Measurements from ENCODE around the gene CLDN19.
"Not testable (repeated sequence)": the region's sequence is repeated elsewhere in the genome, so short reads cannot be mapped to it uniquely, and the experiment has no call there.

The CLDN19 gene

DNA sequence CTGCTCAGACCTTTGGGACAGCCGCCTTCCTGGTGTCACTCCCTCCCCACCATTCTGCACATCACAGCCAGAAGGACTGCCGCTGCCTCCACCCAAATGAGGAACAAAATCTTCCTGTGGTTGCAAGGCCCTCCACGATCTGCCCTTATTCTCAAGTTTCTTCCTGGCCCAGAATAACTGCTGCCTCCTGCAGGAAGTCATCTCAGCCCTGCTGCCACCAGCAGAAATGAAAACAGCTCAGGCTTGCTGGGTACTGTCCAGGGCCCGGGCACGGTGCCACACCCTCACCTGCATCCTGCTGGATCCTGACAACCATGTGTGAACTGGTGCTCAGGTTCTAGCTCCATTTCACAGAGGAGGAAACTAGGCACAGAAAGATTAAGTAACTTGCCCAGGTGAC is 2.8 kb downstream of the CLDN19 start:
- DNase-seq = no peak

DNA sequence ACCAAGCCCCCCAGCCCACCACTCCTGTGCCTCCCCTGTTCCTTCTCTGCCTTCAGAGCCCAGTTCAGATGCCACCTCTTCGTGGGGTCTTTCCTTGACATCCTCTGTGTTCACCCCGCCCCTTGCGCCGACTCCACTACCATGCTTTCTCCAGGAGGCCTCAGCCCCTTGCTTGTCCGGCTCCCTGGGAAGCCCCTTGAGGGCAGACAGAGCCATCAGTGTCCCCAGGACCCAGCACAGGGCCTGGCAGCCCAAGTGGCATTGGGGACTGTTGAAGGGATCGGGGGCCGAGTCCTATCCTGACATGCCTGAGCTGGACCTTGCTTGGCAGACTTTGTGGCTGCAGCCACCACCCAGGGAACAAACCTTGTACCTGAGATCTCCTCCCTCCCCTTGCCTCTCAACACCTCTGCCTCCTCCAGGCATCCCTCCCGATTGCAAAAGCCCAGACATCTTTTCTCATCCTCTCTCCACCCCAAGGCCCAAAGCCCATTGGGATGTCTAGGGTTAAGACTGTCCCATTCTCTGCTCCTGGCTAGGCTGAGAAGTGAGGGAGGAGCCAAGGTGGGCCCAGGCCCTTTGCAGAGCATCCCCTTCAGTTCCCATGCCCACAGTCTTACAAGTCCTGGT is 3.4 kb downstream of the CLDN19 start:
- DNase-seq = no peak

- no peak for DNase-seq
Measured at GRCh38 chr1:42736152-42736551, 3.9 kb downstream of the CLDN19 start.

DNA sequence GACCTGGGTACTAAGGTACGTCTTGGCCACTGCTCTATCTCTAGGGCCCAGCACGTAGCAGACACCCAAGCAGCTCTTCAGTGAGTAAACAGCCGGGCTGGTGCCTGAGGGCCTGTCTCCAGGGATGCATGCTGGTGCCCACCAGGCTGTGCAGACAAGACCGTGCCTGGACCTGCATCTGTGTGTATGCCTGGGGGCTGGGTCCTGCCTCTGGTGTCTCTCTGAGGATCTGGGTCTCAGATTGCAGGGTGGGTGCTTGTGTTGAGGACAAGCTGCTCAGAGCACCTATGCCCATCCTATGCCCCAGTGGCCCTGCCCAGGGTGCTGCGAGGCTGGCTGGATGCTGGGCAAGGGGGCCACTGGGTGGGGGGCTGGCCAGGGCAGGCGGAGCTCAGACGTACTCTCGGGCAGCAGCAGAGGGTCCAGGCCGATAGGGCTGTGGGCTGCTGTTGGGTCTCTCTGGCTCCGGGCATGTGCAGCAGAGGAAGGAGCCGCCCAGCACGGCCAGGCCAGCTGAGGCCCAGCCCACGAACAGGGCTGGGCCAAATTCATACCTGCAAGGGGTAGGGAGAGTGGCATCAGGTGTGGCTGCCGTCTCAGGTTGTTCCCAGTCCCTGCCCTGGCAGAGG is 4.4 kb downstream of the CLDN19 start:
- DNase-seq = no peak

- no peak for DNase-seq
Measured at GRCh38 chr1:42735056-42735455, 5.0 kb downstream of the CLDN19 start.

DNA sequence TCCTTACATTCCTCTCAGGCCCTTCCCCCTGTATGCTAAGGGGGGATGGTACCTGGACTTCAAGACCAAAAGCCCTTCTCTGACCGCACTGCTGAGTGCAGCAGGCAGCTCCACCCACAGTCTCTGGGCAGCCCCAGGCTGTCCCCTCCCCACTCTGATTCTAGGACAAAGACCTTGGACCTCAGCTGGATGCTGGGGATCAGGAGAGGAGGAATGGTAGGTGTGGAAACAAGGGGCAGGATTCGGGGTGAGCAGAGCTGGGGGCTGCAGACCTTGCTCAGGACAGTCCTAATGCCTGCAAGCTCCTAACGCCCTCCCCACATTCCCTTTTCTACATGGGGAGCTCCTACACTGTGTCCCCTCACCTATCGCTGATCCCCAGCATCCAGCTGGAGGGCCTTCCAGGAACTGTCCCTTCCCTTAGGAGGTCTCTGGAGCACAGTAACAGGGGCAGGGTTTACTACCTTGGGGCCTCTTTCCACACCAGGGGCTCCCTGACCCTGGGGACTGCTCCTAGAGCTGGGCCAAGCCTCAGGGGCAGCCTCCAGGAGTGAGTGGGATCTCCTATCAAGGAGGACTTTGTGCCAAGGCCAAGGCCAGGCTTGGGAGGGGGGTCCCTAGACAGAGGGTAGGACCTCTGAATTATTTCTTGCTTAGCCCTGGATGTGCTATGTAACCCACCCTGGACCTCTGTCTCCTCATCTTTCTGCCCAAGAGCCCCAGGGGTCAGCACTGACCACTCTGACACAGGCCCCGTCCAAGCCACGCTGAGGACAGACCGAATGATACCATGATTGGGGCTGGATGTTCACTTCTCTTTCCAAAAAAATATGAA is 5.6 kb downstream of the CLDN19 start:
- no peak for DNase-seq

- no peak for DNase-seq
Measured at GRCh38 chr1:42733415-42734200, 6.4 kb downstream of the CLDN19 start.

DNA sequence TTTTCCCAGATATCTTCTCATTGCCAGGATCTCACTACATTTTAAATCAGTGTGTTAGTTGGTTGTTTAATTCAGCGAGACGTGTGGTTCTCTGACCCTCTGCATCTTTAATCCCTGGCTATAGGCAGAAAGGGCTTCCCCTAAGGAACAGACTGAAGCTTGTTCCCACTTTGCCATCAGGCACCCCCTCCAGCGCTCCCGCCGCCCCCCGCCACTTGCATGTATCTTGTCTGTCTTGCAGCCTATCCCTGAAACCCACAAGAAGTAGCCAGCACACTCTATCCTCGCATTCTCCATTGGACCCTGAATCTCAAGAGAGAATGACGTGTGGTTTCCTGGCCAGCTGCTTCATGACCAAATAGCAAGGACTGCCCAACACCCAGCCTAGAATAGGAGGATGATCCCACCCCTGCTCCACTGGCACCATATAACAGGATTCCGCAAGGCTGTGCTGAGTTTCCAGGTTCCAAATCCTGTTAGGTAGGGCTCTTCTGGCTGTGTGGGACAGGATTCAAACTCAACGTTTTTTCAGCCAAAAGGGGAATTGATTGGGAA is 7.8 kb downstream of the CLDN19 start:
- no peak for DNase-seq

DNA sequence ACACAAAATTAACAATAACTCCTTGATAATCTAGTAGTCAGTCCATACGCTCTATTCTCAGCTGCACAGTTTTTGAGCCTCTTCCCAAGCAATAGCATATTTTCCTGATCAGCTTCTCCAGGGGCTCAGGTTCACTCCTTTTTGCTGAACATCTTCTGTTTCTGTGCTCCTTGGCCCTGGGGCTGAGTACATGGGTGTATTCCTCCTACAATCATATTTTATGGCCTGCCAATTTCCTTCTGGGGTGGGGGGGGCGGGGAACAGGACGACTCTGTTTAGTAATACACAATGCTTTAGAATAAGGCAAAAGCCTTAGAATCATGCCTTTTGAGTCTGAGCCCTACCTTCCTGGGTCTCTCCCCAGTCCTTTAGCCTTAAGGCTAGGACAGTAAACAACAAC is 8.5 kb downstream of the CLDN19 start:
- no peak for DNase-seq

GRCh38 chr1:42730988-42731387 is 9.0 kb downstream of the CLDN19 start:
- DNase-seq = no peak

DNA sequence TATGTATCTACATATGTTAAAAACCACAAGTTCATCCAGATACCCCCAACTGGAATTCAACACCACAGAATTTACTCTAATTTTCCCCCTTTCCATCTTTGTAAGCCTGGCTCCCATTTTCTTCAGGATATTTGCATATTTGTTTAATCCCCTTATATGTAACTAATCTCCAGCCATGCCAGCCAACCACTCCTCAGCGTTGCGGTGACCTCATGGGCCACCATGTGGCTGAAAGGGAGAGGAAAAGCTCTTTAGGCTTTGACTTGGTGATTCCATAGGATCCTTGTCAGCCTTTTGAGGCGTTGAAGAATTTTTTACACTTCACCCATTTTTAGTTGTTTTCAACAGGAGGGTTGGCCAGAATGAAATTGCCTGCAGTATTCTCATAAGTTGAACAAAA is 10.0 kb downstream of the CLDN19 start:
- no peak for DNase-seq

GRCh38 chr1:42725820-42726219 is 14.2 kb downstream of the CLDN19 start:
- DNase-seq = not testable (repeated sequence)

DNA sequence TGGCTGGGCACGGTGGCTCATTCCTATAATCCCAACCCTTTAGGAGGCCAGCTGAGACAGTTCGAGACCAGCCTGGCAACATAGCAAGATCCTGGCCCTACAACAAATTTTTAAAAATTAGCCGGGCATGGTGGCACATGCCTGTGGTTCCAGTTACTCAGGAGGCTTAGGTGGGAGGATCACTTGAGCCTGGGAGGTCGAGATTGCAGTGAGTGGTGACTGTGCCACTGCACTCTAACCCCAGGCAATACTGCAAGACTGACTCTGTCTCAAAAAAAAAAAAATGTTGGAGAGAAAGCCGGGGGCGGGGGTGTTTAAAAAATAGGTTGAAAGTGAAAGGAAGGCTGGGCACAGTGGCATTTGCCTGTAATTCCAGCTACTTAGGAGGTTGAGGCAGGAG is 16.5 kb downstream of the CLDN19 start:
- DNase-seq = no peak

- DNase-seq = not testable (repeated sequence)
Measured at GRCh38 chr1:42722403-42722802, 17.6 kb downstream of the CLDN19 start.

DNA sequence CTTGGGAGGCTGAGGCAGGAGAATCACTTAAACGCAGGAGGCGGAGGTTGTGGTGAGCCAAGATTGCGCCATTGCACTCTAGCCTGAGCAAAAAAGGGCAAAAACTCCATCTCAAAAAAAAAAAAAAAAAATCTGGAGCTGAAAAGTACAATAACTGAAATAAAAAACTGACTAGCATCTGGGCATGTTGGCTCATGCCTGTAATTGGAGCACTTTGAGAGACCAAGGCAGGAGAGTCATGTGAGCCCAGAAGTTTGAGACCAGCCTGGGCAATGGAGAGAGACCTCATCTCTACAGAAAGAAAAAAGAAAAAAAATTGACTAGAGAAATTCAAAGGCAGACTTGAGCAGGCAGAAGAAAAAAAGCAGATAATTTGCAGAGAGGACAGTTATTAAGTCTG is 18.1 kb downstream of the CLDN19 start:
- no peak for DNase-seq

DNA sequence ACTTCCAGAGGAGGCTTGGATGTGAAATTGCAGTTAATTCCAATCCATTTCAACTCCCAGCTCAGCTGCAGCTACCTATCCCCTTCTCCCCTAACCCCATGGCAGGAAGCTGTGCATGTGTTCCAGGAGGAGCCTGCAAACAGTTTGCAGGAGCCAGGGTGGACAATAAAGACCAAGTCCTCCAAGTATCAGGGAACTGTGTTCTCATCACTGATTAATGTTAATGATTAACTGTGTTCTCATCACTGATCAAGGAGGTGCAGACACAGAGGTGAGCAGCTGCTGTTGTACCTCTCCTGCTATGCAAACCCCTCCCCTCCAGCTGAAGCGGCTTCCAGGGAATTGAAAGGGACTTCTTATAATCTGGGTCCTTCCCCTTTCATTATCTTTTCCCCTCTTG is 19.2 kb downstream of the CLDN19 start:
- no peak for DNase-seq

DNA sequence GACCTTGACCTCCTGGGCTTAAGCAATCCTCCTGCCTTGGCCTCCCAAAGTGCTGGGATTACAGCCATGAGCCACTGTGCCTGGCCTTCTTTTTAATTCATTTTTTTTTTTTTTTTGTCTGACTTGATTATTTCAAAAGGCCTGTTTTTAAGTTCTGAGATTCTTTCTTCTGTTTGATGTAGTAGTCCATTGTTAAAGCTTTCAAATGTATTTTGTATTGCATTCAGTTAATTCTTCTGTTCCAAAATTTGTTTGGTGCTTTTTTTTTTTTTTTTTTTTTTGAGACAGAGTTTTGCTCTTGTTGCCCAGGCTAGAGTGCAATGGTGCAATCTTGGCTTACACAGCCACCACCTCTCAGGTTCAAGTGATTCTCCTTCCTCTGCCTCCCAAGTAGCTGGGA is 25.6 kb downstream of the CLDN19 start:
- DNase-seq = not testable (repeated sequence)

DNA sequence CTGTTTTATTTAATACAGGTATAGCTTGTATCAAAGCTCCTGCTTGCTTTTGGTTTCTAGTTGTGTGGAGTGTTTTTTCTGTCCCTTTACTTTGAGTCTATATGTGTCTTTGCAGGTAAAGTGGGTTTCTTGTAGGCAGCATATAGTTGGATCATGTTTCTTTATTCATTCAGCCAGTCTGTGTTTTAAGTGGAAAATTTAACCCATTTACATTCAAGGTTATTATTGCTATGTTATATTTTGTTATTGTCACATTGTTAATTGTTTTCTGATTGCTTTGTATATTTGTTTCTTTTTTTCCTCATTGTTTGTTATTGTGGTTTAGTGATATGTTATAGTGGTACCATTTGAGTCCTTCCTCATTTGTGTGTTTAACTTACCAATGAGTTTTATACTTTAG is 26.7 kb downstream of the CLDN19 start:
- DNase-seq = no peak

GRCh38 chr1:42712808-42713207 is 27.2 kb downstream of the CLDN19 start:
- DNase-seq = not testable (repeated sequence)

- DNase-seq = no peak
Measured at GRCh38 chr1:42703888-42704464, 36.1 kb downstream of the CLDN19 start.

- no peak for DNase-seq
Measured at GRCh38 chr1:42700006-42700405, 40.0 kb downstream of the CLDN19 start.

GRCh38 chr1:42698081-42698813 is 41.8 kb downstream of the CLDN19 start:
- DNase-seq = no peak

Data from NCI-H1436 treated with DMSO at 0.1 percent for 48 hours (cell line).